ENCODE data around the gene GNL1. TPM values are rescaled to one million over a fixed set of nuclear protein-coding genes. Genes with fewer than 3 reads are reported as not detected.
"Not testable (repeated sequence)": the region's sequence is repeated elsewhere in the genome, so short reads cannot be mapped to it uniquely, and the experiment has no call there.

GNL1 gene
- total and polyA plus RNA-seq, 2 experiments from 2014 or later: 31.4 to 42.5 TPM

GRCh38 chr6:30497261-30497599, 59.1 kb downstream of the GNL1 start:
- not testable (repeated sequence) for H3F3A ChIP-seq (replicated peaks; ENCODE audit: low read depth); H4K20me1 ChIP-seq (replicated peaks; ENCODE audit: insufficient read depth); H3K36me3 ChIP-seq (ENCODE audit: insufficient read depth); H3K27me3 ChIP-seq (ENCODE audit: insufficient read depth); ATAC-seq; H3K4me3 Mint-ChIP-seq; H3K27ac ChIP-seq (ENCODE audit: low read depth); DNase-seq (ENCODE audit: low spot score); H3K27ac Mint-ChIP-seq; H3K27me3 Mint-ChIP-seq (ENCODE audit: insufficient read depth, low read depth, poor library complexity); H2AFZ ChIP-seq; H3K79me2 ChIP-seq (replicated peaks; ENCODE audit: insufficient read depth); H3K4me2 ChIP-seq; H3K36me3 Mint-ChIP-seq (ENCODE audit: low read depth); H3K9me2 ChIP-seq (ENCODE audit: insufficient read depth); H3K4me3 ChIP-seq; H3K4me1 Mint-ChIP-seq; H3K4me1 ChIP-seq (ENCODE audit: insufficient read depth)
- H3K9me3 Mint-ChIP-seq: peaks cover 13% of the 10 kb centered on the region; the same call in 2 of the 3 replicates

DNA sequence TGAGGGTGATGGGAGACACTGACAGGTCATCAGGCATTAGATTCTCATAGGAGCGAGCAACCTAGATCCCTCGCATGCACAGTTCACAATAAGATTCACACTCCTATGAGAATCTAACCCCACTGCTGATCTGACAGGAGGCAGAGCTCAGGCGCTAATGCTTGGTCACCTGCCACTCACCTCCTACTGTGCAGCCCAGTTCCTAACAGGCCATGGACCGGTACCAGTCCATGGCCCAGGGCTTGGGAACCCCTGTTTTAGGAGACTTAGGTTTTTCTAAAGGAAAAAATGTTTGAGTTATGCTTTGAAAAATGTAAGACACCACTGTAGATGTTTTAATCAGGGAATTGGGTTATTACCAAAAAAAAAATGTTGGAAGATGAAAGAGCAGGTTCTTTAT, 60.3 kb downstream of the GNL1 start:
- Mint-ChIP-seq H3K9me3 (peaks cover 13% of the 10 kb centered on the region; the same call in 2 of the 3 replicates), H3K4me1 (peaks cover 7% of the 10 kb centered on the region), H3K27me3 (ENCODE audit: insufficient read depth, low read depth, poor library complexity) (peaks cover 5% of the 10 kb centered on the region), H3K4me3 (no peak overlapping the region), H3K36me3 (ENCODE audit: low read depth) (peaks cover 19% of the 10 kb centered on the region), H3K27ac (no peak overlapping the region)
- Histone ChIP-seq H4K20me1 (replicated peaks; ENCODE audit: insufficient read depth) (no peaks in the 10 kb centered on the region), H3K9me2 (ENCODE audit: insufficient read depth) (no peaks in the 10 kb centered on the region), H3K79me2 (replicated peaks; ENCODE audit: insufficient read depth) (no peaks in the 10 kb centered on the region), H3K27me3 (ENCODE audit: insufficient read depth) (no peaks in the 10 kb centered on the region), H3K4me2 (no peak overlapping the region), H3K27ac (ENCODE audit: low read depth) (no peak overlapping the region), H3F3A (replicated peaks; ENCODE audit: low read depth) (no peaks in the 10 kb centered on the region), H3K36me3 (ENCODE audit: insufficient read depth) (no peaks in the 10 kb centered on the region), H3K4me1 (ENCODE audit: insufficient read depth) (0 out of 2 replicates have a peak, but pooled peaks cover 3% of the 10 kb centered on the region), H3K4me3 (no peak overlapping the region), H2AFZ (no peak overlapping the region)
- no peak for ATAC-seq
- no peak for DNase-seq (ENCODE audit: low spot score)
- TF ChIP-seq NANOG (IDR thresholded peaks at IDR 0.05; ENCODE audit: borderline replicate concordance): no peak
- TF ChIP-seq, protein P1, sequence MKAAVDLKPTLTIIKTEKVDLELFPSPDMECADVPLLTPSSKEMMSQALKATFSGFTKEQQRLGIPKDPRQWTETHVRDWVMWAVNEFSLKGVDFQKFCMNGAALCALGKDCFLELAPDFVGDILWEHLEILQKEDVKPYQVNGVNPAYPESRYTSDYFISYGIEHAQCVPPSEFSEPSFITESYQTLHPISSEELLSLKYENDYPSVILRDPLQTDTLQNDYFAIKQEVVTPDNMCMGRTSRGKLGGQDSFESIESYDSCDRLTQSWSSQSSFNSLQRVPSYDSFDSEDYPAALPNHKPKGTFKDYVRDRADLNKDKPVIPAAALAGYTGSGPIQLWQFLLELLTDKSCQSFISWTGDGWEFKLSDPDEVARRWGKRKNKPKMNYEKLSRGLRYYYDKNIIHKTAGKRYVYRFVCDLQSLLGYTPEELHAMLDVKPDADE (IDR thresholded peaks at IDR 0.05): no peak
- no peak for TF ChIP-seq STAT1 (IDR thresholded peaks at IDR 0.05; ENCODE audit: unreplicated experiment)
- no peak for TF ChIP-seq ZNF462 (CRISPR knock-in tag; IDR thresholded peaks at IDR 0.05)
- no peak for TF ChIP-seq EZH2phosphoT487 (IDR thresholded peaks at IDR 0.05; ENCODE audit: unreplicated experiment)
- TF ChIP-seq JUNB (IDR thresholded peaks at IDR 0.05; ENCODE audit: unreplicated experiment): no peak
- no peak for TF ChIP-seq REST (IDR thresholded peaks at IDR 0.05; ENCODE audit: unreplicated experiment)
- TF ChIP-seq CREB1 (CRISPR knock-in tag; IDR thresholded peaks at IDR 0.05; ENCODE audit: low read depth): no peak
